Activated CD4-positive, CD25-positive, alpha-beta regulatory T cell (primary cell): ENCODE data around the gene MYRIP.
"Not testable (repeated sequence)": the region's sequence is repeated elsewhere in the genome, so short reads cannot be mapped to it uniquely, and the experiment has no call there.

ENCODE experiments used
- DNase-seq, 4 experiments: peaks; one replicate each; lab custom pipeline; 2025; lab: John Stamatoyannopoulos, UW

The MYRIP gene

DNA sequence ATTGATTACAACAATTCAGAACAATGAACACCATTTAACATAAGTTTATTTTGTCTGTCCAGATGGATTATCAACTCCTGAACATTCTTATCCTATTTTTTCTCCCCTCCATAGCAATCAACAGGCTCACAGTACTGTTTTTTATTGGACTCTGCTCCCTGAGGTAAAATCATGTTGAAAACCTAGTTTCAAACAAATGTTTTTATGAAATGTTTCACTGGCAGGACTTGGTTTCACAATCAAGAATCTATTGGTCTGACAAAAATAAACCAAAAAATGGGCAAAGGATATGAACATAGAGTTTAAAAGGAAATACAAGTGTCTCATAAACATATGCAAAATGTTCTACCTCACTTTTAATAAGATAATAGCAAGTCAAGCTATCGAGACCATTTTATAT is 2.6 kb upstream of the MYRIP start:
- DNase-seq = no peak

DNA sequence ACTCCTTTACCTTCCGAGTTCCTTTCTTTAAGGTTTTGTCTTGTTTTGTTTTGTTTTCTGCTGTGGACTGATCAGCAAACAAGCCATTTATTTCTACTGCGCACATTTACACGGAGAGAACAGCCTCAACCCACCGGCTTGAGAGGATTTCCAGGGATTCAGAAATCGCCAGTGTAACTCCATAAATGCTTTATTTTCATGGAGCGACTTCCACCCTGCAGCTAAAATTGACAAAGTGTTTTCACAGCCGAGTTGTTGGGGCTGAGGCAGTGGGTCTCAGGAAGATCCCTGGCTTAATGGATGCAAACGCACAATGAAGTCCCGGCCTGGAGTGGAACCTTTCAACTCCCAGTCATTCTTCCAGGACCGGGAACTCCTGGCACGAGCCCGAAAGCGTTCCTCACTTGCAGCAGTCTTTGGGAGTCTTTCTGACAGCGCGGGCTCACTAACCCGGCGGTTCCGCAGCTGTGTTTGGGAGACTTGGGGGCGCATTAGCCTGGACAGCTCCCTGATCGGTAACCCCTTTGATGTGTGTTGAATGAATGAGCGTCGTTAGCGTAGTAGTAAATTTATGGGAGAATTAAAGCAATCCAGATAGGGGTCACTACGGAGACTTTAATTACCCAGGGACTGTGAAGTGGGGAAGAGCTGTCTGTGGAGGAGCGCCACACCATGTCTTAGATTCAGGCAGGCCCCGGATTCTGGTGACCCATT is 785 bp upstream of the MYRIP start:
- DNase-seq = no peak

DNA sequence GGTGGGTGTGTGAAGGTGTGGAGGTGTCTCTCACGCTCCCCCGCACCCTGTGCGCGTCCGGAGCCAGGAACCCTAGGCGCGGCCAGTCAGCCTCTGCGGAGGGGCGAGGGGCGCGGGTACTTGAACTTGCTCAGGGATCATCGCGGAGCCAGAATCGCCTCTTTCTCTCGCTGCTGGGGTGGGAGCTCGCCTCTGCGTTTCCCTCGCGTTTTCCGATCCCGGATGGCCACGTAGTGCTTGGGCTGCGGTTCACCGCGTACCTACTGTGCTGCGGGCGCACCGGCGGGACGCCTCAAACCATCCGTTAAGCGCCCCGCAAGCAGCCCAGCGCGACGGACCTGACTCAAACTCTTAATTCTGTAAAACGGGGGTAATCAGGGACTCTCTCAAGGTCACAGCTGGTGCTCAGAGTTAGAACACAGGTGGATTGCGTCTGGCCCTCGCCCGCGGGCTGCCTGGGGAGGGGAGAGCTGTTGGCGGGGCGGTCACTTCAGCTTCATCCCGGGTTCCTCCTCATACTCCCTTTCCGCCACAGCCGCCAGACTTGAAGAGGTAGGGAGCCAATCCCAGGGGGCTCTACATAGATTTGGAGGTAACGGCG is 686 bp downstream of the MYRIP start:
- no peak for DNase-seq

DNA sequence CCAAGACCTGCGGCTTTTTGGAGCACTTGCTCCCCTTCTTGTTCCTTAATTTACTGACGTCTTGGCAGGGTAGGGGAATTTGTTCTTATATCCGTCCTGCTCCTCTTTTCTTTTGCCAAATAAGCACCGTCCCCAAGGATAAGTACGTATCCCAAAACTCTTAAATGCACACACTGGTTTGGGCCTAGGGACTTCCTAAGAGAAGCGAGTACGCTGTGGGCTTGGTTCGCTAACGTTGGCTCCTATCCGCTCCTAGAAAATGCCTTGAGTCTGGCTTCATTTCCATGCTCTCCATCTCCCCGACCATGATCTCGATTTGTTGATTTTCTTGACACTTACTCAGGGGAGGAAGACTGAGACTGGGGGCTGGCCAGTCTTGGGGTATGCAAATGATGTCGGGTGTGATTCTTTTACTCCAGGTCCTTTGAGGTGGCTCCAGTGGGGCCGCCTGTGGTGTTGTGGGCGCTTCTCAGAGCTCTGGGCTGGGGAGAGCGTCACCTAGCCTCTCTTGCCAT is 1.3 kb downstream of the MYRIP start:
- no peak for DNase-seq

DNA sequence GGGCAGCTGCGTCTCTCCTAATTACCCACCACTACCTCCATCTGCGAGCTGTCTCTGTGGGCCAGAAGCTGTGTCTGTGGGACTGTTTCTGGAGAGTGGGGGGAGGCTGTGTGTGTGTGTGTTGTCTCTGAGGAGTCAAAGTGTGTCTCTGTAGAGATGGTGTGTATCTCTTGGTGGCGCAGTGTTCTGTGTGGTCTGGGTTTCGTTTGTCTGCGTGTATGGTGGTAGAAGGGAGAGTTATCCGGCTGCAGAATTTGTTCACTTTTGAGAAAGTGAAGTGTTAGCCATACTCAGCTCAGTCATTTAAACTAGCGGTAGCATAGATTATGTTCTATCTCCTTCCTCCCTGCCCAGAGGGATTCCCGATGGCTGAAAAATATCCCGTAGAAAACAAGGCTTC is 2.2 kb downstream of the MYRIP start:
- DNase-seq = no peak

DNA sequence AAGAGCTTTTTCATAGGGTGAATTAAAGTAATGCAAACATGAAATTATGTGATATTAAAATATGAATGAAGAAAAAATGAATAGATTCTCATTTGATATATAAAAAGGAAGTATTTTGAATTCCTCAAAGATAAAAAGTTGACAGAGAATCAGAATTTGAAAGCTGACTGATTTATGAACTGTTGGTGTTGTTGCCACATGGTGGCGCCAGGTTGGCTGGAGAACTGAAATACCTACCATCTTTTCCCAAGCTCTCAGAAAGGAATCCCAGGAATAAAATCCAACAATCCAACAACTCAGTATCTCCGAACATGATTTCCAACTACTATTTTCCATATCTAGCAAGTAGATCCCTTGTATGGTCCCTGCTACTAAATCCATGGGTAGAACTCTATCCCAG is 3.1 kb downstream of the MYRIP start:
- DNase-seq = no peak

DNA sequence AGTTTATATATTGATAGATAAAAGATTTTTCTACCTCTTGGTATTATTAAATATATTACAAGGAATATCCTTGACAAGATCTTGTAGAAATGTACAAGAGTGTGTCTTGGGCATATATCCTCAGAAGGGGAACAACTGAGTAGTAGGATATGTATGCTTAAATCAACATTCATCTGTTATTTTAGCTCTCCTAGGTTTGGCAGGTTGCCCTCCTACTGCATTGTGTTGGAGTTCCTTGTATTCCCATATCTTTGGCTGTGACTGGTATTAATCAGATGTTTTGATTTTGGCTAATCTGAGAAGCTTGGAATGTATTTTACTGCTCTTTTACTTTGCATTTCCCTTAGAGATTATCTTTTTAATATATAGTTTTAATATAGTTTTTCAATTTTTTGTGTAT is 4.6 kb downstream of the MYRIP start:
- no peak for DNase-seq

DNA sequence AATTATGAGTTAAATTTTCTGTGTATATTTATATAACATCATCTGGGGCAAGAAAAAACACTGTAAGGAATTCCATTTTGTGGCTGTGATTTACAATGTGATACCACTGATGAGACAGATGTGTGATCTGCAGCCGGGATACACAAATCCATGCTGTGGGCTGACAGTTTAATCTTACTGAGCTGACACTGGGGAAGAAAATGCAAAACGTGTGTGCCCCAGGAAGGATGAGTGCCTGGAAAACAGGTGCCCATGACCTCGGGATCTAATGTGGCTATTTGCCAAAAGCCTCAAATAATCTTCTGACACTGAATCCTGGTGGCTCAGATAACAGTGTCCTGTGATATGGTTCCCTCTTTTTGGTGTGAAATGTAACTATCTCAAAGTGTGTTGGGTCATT is 10.5 kb downstream of the MYRIP start:
- DNase-seq = no peak

DNA sequence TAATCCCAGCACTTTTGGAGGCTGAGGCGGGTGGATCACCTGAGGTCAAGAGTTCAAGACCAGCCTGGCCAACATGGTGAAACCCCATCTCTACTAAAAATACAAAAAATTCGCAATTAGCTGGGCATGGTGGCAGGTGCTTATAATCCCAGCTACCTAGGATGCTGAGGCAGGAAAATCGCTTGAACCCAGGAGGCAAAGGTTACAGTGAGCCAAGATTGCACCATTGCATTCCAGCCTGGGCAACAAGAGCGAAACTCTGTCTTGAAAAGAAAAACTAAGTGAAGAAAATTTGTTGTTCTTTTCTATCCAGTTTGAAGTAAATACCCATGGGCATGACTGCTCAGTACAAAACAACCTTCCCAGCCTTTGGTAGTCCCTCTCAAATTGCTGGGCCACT is 24.4 kb downstream of the MYRIP start:
- DNase-seq = not testable (repeated sequence)

DNA sequence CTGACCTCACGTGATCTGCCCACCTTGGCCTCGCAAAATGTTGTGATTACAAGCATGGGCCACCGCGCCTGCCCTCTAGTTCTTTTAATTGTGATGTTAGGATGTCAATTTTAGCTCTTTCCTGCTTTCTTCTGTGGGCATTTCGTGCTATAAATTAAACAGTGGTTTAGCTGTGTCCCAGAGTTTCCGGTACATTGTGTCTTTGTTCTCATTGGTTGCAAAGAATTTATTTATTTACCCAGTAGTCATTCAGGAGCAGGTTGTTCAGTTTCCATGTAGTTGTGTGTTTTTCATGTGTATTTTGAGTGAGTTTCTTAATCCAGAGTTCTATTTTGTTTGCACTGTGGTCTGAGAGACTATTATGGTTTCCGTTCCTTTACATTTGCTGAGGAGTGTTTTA is 30.1 kb downstream of the MYRIP start:
- no peak for DNase-seq

DNA sequence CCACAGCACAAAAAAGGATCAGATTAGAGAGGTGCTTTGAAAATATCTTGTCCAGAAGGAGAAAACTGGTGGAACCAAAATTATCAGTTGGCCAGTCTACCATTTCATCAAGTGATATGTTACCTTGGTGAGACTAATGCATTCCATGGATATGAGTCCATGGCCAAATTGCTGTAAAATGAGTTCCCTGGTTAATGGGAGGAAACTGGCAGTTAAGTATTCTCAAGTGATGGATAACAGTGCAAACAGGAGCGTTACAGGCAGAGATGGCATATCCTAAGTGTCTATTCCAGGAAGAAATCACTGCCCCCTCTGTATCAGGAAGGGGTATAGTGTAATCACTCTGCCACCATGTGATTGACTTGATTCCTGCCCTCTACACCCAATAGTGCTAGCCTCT is 34.0 kb downstream of the MYRIP start:
- no peak for DNase-seq

DNA sequence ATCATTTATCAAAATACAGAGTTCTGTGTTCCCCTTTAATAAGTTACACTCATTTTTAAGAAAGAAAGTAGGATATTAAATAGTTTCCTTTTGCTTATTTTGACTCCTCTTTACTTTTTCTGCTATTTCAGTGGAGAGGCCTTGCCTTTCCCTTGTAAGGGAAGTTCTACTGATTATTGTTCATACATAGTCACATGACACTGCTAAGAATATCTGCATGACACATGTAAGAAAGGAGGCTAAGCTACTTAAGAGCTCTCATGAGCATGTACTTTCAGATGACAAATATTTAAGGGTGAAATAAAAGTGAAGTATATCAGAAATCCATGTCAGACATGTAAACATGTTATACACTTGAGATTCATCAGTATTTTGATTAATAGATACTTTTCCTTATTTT is 39.0 kb downstream of the MYRIP start:
- no peak for DNase-seq

DNA sequence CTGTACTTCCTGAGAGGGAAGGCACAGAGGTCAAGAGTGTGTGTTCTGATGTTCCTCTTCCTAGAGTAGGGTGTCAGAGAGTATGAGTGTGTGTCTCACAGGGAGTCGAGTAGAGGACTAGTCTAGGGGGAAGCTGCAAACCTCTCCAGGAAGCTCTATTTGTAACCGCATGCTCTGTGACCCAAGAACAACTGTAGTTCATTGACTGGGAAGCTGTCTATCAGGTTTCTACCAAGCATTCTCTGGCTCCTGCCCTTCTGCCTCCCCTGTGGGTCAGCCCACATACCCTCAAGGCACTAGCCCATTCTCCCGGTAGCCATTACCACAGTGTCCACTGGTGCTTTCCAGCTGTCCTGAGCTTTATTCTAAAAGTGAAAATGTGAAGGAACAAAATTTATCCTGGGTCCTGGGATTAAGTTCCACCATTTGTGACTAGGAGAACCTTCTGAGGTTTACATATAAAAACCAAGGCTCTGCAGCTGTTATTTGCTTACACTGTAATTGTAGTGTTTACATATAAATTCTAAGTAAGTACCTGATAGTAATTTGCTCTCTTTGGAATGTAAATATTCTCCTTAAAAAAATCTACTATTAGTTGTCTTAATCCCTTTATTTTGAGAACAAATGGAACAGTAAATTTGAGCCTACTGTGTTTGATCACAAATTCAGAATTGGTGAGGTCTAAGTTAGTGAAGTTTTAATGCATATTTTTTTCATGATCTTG is 40.7 kb downstream of the MYRIP start:
- no peak for DNase-seq

DNA sequence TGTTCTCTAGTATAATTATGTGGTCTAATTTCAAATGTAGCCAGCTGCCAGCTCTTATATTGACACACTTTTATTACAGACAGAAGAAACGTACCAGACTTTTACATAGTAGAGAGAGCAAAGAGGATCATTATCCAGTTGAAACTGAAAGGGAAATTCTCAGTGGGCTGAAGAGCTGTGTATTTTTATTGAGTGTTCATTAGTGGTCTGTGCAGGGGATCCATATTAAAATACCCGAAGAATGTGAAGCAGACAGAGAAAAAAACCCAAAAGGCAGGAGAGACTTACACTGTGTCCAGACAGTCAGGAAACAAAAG is 41.3 kb downstream of the MYRIP start:
- DNase-seq = no peak

DNA sequence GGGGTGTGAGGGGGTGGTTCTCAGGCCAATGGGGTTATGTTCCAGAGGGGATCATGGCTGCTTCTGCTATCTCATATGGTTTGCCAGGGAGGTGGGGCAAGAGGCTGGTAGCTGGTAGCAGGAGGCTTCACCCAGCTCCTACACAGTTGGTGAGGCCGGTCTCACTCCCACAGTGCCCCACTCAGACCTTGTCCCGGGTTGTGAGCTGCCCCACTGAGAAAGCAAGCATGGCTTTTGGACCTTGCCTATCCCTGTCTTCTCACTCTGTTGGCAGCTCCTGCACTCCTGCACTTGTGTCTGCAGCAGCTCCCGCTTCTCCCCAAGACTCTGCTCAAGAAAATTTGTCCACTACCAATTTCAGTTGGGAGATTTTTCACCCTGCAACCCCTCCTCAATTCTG is 46.1 kb downstream of the MYRIP start:
- DNase-seq = no peak

DNA sequence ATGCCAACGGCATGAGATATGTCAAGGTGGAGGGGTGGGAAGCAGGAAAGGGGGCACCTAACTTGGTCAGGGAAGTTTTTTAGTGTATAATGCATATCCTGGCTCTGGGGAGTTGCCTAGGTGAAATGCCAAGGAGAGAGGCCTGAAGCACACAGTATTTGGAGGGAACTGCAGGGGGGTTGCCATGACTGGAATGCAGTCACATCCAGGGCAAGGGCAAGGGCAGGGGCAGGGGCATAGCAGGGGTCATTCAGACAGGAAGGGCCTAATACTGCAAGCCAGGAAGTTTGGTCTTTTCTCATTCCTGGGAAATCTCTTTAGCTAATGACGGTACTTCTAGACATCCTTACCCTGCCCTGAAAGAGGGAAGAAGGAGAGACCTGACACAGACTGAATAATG is 60.5 kb downstream of the MYRIP start:
- DNase-seq = no peak

DNA sequence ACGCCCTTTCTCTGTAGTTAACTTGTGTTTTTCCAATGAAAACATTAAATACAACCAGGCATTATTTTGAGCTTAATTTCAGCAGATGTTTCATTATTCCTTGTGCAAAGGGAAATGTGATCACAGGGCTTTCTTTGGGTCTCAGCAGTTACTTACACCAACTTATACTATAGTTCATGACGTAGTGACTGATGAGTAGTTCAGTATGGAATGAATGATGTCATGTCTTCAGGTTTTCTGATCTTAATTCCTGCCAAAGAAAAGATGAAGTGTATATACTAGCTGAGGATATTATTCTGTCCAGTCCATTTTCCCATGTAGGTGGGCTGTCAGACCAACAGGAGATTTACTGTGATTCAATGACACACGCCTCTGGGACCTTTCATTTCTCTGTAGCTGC is 61.3 kb downstream of the MYRIP start:
- no peak for DNase-seq

DNA sequence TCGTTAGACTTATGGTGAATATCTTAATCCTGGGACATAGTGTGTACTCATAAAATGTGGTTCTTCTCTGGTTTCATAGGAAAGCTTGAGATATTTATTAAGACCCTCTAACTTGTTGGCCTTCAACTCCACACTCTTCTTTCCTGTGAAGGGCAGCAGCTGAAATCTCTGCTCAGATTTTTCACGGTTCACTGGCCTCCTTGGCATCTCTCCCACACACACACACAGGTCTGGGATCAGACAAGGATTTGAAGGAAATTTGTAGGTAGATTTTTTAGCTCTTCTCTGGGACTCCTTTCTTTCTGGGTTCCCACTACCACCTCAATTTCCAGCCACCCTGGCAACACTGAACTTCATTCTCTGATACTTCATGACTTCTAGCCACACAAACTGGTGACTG is 70.2 kb downstream of the MYRIP start:
- DNase-seq = no peak

DNA sequence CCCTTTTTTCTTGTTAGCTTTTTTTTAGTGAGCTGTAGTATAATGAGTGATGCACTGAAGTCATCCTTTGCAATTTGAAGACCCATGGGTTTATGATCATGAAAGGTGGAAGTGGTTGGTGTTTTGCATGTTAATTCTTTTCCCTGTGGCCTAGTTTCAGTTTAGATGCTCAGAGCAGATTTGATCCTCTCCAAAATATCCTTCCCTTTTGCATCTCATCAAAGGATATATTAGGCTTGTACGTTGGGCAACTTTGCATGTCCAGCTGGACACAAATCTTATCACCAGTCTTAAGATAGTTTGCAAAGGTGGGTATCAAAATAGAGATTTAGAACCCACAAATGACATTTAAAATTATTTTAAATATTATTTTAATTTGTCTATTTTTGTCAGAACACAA is 72.7 kb downstream of the MYRIP start:
- no peak for DNase-seq

DNA sequence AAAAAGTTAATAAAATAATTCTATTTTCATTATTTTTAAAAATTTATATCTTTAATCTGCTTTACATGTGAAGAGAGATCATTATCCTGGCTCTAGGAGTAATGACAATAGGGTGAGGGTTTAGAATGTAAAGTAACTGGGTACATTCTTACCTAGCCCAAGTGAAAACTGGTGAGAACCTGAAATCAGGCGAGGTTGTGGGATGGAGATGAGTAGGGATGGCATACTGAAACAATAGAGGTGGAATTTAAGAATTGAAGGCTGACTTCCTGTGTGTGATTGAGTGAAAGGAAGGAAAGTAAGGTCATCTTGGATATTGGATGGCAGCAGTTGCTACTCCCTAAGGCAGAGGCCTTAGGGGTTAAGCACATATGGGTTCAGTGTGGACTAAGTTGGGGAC is 82.7 kb downstream of the MYRIP start:
- DNase-seq = no peak

DNA sequence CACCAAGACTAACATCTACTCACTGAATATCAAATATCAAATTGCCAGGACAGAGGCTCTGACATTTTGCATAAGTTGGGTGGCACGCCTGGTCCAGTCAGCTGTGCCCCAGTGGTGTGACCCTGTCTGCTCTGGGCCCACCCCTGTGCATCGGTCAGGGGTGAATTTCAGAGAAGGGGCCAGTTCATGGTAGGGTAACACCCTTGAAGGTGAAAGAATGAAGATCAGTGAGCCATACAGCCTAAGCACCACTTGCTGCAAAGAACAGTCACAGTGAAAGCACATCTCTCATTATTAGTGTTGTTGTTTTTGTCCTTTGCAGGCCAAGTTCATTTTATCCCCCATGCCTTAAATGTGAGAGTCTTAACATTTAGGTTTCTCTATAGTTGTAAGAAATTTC is 86.8 kb downstream of the MYRIP start:
- no peak for DNase-seq

DNA sequence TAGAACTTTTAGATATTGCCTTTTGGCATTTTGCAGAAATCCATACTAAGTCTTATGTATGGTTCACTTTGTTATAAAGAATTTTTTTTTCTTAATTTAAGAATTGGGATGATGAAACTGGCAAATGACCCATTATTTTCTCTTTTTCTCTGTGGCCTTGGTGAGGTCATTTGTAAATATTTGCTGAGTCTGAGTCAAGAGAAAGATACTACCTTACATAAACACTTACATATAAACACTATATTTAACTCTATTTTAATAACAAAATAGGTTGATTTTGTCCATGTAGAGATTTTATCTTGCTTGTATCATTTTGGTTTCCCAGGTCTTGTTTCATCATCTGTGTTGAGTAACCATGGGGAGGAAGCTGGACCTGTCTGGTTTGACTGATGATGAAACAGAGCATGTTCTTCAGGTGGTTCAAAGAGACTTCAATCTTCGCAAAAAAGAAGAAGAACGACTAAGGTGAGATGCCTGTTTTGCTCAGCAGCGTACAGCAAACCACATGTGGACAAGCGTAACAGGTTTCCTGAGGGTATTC is 91.1 kb downstream of the MYRIP start:
- no peak for DNase-seq

DNA sequence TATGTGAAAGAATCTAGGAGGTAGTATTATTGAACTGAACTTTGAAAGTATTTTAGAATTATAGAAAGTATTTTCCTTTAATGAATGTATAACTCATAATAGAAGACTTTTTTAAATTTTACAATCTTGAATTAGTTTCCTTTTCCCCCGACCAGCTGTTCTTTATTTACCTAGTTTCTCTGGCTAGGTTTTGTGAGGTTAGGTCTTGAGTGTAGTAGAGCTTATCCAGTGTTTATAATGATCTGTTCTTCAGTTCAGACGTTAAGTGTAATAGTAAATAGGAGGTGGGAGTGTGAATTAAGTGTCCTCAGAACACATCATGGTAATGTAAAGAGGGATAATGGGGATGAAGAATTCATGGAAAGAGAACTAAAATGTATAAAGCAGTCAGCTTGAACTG is 93.8 kb downstream of the MYRIP start:
- no peak for DNase-seq
